Measurements from ENCODE around the gene ZBTB7C. TPM values are rescaled to one million over a fixed set of nuclear protein-coding genes. Genes with fewer than 3 reads are reported as not detected.

ZBTB7C gene
- total RNA-seq, 1 donor from 2014 or later, result 0.61 TPM

GRCh38 chr18:48371854-48372602 lies 37.2 kb downstream of the ZBTB7C start:
- Mint-ChIP-seq H3K27me3 (ENCODE audit: low read depth) (no peaks in the 10 kb centered on the region), H3K4me1 (peaks cover 28% of the 10 kb centered on the region), H3K27ac (ENCODE audit: unreplicated experiment) (no peak overlapping the region), H3K4me3 (no peak overlapping the region), H3K36me3 (ENCODE audit: low read depth) (no peaks in the 10 kb centered on the region), H3K9me3 (peaks cover 4% of the 10 kb centered on the region)
- no peak for TF ChIP-seq CTCF (conservative IDR thresholded peaks at IDR 0.05)
- DNase-seq (ENCODE audit: low read depth, low spot score), result no peak

- TF ChIP-seq CTCF (conservative IDR thresholded peaks at IDR 0.05), result no peak
- no peak for DNase-seq (ENCODE audit: low read depth, low spot score)
- H3K27ac Mint-ChIP-seq (ENCODE audit: unreplicated experiment), result no peak overlapping the region
- H3K27me3 Mint-ChIP-seq (ENCODE audit: low read depth), result no peaks in the 10 kb centered on the region
- no peak overlapping the region for H3K4me3 Mint-ChIP-seq
- peaks cover 7% of the 10 kb centered on the region for H3K9me3 Mint-ChIP-seq
- H3K4me1 Mint-ChIP-seq, result peaks cover 20% of the 10 kb centered on the region
- H3K36me3 Mint-ChIP-seq (ENCODE audit: low read depth), result peaks cover 8% of the 10 kb centered on the region
Measured at GRCh38 chr18:48367557-48367956, 41.6 kb downstream of the ZBTB7C start.

GRCh38 chr18:48365965-48366364 lies 43.2 kb downstream of the ZBTB7C start:
- H3K27ac Mint-ChIP-seq (ENCODE audit: unreplicated experiment), result no peak overlapping the region
- DNase-seq (ENCODE audit: low read depth, low spot score), result no peak
- H3K4me1 Mint-ChIP-seq, result peaks cover 20% of the 10 kb centered on the region
- TF ChIP-seq CTCF (conservative IDR thresholded peaks at IDR 0.05), result no peak
- no peaks in the 10 kb centered on the region for H3K27me3 Mint-ChIP-seq (ENCODE audit: low read depth)
- no peak overlapping the region for H3K4me3 Mint-ChIP-seq
- H3K9me3 Mint-ChIP-seq, result peaks cover 7% of the 10 kb centered on the region
- peaks cover 8% of the 10 kb centered on the region for H3K36me3 Mint-ChIP-seq (ENCODE audit: low read depth)

GRCh38 chr18:48364146-48364545 lies 45.0 kb downstream of the ZBTB7C start:
- TF ChIP-seq CTCF (conservative IDR thresholded peaks at IDR 0.05), result no peak
- Mint-ChIP-seq H3K27ac (ENCODE audit: unreplicated experiment) (no peak overlapping the region), H3K36me3 (ENCODE audit: low read depth) (peaks cover 8% of the 10 kb centered on the region), H3K27me3 (ENCODE audit: low read depth) (no peaks in the 10 kb centered on the region), H3K4me1 (peaks cover 20% of the 10 kb centered on the region), H3K9me3 (peaks cover 4% of the 10 kb centered on the region), H3K4me3 (no peak overlapping the region)
- no peak for DNase-seq (ENCODE audit: low read depth, low spot score)

- peaks cover 14% of the 10 kb centered on the region for H3K4me1 Mint-ChIP-seq
- DNase-seq (ENCODE audit: low read depth, low spot score), result no peak
- TF ChIP-seq CTCF (conservative IDR thresholded peaks at IDR 0.05), result no peak
- no peak overlapping the region for H3K27ac Mint-ChIP-seq (ENCODE audit: unreplicated experiment)
- no peaks in the 10 kb centered on the region for H3K27me3 Mint-ChIP-seq (ENCODE audit: low read depth)
- peaks cover 4% of the 10 kb centered on the region for H3K9me3 Mint-ChIP-seq
- H3K4me3 Mint-ChIP-seq, result no peak overlapping the region
- H3K36me3 Mint-ChIP-seq (ENCODE audit: low read depth), result peaks cover 8% of the 10 kb centered on the region
Measured at GRCh38 chr18:48363175-48363574, 46.0 kb downstream of the ZBTB7C start.

Data from neural crest cell (in vitro differentiated cells).